Thymus (tissue), 11 donors: ENCODE measurements around the gene CCDC57. TPM values are rescaled to one million over a fixed set of nuclear protein-coding genes. Genes with fewer than 3 reads are reported as not detected.
A peak's percentile ranks its signal among the peaks of the same experiment; 100 is the strongest.

ENCODE experiments used
- DNase-seq, 9 donors: peaks; one replicate each; pipeline ENCODE4 v3.0.0-alpha.2; 2013; ENCODE audit warnings: low spot score in 9 of 9, low read depth in 6 of 9, missing footprints in 1 of 9
- H3K27ac ChIP-seq, 2 donors: one replicate each; pipeline ENCODE4 v1.5.1; 2013; ENCODE audit warnings: control low read depth in 1 of 2, low read depth in 1 of 2, low read length in 1 of 2, mild to moderate bottlenecking in 1 of 2, moderate library complexity in 1 of 2
- H3K27me3 ChIP-seq, 2 donors: one replicate each; pipeline ENCODE4 v1.5.1; 2013; ENCODE audit warnings: low read length in 1 of 2; ENCODE audit not compliant: control insufficient read depth in 2 of 2, insufficient read depth in 1 of 2
- H3K36me3 ChIP-seq, 2 donors: one replicate each; pipeline ENCODE4 v1.5.1; 2013; ENCODE audit warnings: low read length in 1 of 2, mild to moderate bottlenecking in 1 of 2, moderate library complexity in 1 of 2; ENCODE audit not compliant: control insufficient read depth in 2 of 2, insufficient read depth in 2 of 2
- H3K4me1 ChIP-seq, 2 donors: one replicate each; pipeline ENCODE4 v1.5.1; 2013; ENCODE audit warnings: low read length in 2 of 2; ENCODE audit not compliant: control insufficient read depth in 2 of 2, insufficient read depth in 2 of 2
- H3K4me3 ChIP-seq, 2 donors: one replicate each; pipeline ENCODE4 v1.5.1; 2013; ENCODE audit warnings: low read length in 2 of 2, control low read depth in 1 of 2, mild to moderate bottlenecking in 1 of 2
- H3K9me3 ChIP-seq, 2 donors: one replicate each; pipeline ENCODE4 v1.5.1; 2013; ENCODE audit warnings: low read length in 1 of 2, mild to moderate bottlenecking in 1 of 2; ENCODE audit not compliant: control insufficient read depth in 2 of 2, insufficient read depth in 1 of 2
- WGBS: extraction: QIAGEN DNeasy Blood & Tissue Kit; methylation state at CpG from one replicate; pipeline ENCODE4 v1.1.7; 2013; 5-methylcytosine and 5-hydroxymethylcytosine counted together
- polyA plus RNA-seq: library from polyadenylated mRNA; stranded (reverse); fragments of 200-250 nt; gene quantifications from one replicate; pipeline ENCODE4 v1.2.3, GENCODE V29; 2013
- total RNA-seq: library from RNA; stranded (reverse); fragments of 120-200 nt; gene quantifications from one replicate; pipeline ENCODE4 v1.2.4, GENCODE V29; 2013
- donor health status: healthy.

CCDC57 gene
- total and polyA plus RNA-seq, 2 donors, result 39.3 to 122 TPM

GRCh38 chr17:82219083-82219482 lies 6.4 kb upstream of the CCDC57 start:
- Histone ChIP-seq H3K4me3 (no peak overlapping the region), H3K4me1 (peaks cover 0 to 13% of the 10 kb centered on the region in 2 donors), H3K27ac (no peak overlapping the region), H3K27me3 (peaks cover 0 to 8% of the 10 kb centered on the region in 2 donors), H3K36me3 (no peaks in the 10 kb centered on the region), H3K9me3 (peaks cover 0 to 4% of the 10 kb centered on the region in 2 donors)
- 98% methylated on average over 7 of the region's 7 CpGs for WGBS
- no peak for DNase-seq

GRCh38 chr17:82218349-82219075 lies 5.9 kb upstream of the CCDC57 start:
- DNase-seq, result no peak
- Histone ChIP-seq H3K27ac (peak overlapping the region in 1 of 2 donors; percentile 5), H3K36me3 (no peaks in the 10 kb centered on the region), H3K4me3 (no peak overlapping the region), H3K4me1 (peaks cover 0 to 14% of the 10 kb centered on the region in 2 donors), H3K9me3 (peaks cover 0 to 4% of the 10 kb centered on the region in 2 donors), H3K27me3 (peaks cover 0 to 10% of the 10 kb centered on the region in 2 donors)
- 93% methylated on average over 32 of the region's 32 CpGs for WGBS

- WGBS, result 78% methylated on average over 21 of the region's 21 CpGs
- no peak for DNase-seq
- peaks cover 3 to 18% of the 10 kb centered on the region in 2 donors for H3K4me1 ChIP-seq
Measured at GRCh38 chr17:82217530-82218204, 5.0 kb upstream of the CCDC57 start.

DNA sequence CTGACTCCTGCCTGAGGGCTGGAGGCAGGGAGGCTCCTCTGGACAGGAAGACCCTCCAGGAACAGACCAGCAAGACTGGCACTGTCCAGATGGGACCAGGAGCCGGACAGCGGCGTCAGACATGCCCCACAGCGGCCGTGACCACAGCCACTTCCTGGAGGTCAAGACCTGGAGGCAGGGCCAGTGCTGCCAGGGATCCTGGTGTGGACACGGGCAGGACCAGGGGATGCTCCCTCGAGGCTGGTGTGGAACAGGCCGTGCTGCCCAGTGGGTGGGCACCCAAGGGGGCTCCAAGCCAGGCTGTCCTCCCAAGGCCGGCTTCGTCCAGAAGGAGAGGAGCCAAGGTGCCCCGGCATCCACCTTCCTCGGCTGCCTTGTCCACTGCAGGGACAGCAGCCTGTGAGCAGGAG lies 4.5 kb upstream of the CCDC57 start:
- Histone ChIP-seq H3K36me3 (no peaks in the 10 kb centered on the region), H3K27ac (peak overlapping the region; percentile 55 to 73), H3K9me3 (peaks cover 0 to 4% of the 10 kb centered on the region in 2 donors), H3K27me3 (peaks cover 0 to 16% of the 10 kb centered on the region in 2 donors), H3K4me3 (no peak overlapping the region), H3K4me1 (peaks cover 3 to 19% of the 10 kb centered on the region in 2 donors)
- WGBS, result 87% methylated on average over 12 of the region's 12 CpGs
- no peak for DNase-seq

More at GRCh38 chr17:82217530-82218204, 5.0 kb upstream of the CCDC57 start:
- Histone ChIP-seq H3K27ac (peak overlapping the region; percentile 55 to 73), H3K27me3 (peaks cover 0 to 16% of the 10 kb centered on the region in 2 donors), H3K9me3 (peaks cover 0 to 4% of the 10 kb centered on the region in 2 donors), H3K36me3 (no peaks in the 10 kb centered on the region), H3K4me3 (no peak overlapping the region)

DNA sequence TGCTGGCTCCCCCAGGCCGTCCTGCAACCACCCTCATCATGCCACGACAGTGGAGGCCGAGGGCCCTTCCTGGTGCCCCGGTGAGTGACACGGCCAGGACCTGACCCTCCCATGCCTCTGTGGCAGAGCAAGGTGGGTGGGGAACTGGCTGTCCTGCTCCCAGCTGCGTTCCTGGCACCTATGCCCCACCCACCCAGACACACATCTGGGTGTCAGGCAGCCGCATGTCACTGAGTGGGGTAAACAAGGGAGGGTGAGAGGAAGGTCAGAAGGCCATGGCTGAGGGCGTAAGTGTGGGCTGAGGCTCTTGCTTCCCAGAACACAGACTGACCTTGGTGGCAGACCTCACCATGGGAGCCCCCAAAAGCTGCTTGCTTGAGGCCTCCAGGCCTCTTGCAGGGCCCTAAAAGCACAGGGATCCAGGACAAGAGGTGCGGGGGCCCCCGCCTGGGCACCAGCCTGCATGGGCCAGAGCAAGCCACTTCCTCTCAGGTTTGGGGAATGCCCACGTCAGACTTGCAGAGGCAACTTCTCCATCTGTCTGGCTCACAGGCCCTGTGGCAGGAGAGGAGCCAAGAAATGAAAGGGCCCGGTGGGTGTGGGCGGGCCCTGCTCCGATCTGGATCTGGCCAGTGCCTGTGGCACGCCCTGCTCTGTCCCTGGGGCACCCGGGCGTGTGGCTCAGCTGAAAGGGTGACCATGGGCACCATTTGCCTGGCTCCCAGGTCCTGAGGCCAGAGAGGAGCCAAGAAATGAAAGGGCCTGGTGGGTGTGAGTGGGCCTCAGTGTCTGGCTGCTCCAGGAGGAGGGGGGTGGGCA lies 3.9 kb upstream of the CCDC57 start:
- peak in 1 of 9 donors; percentile 54 for DNase-seq
- peaks cover 0 to 4% of the 10 kb centered on the region in 2 donors for H3K9me3 ChIP-seq
- peaks cover 0 to 19% of the 10 kb centered on the region in 2 donors for H3K27me3 ChIP-seq
- WGBS, result 43% methylated on average over 17 of the region's 17 CpGs
- no peak overlapping the region for H3K4me3 ChIP-seq
- H3K27ac ChIP-seq, result peak overlapping the region; percentile 55 to 73
- no peaks in the 10 kb centered on the region for H3K36me3 ChIP-seq
- H3K4me1 ChIP-seq, result peaks cover 9 to 25% of the 10 kb centered on the region in 2 donors

- Histone ChIP-seq H3K4me1 (peaks cover 11 to 27% of the 10 kb centered on the region in 2 donors), H3K36me3 (no peaks in the 10 kb centered on the region), H3K27ac (no peak overlapping the region), H3K27me3 (peaks cover 0 to 19% of the 10 kb centered on the region in 2 donors), H3K4me3 (no peak overlapping the region), H3K9me3 (peaks cover 0 to 4% of the 10 kb centered on the region in 2 donors)
- 97% methylated on average over 12 of the region's 12 CpGs for WGBS
- no peak for DNase-seq
Measured at GRCh38 chr17:82215972-82216300, 3.3 kb upstream of the CCDC57 start.

- Histone ChIP-seq H3K27me3 (peaks cover 0 to 19% of the 10 kb centered on the region in 2 donors), H3K9me3 (peaks cover 0 to 4% of the 10 kb centered on the region in 2 donors), H3K27ac (no peak overlapping the region), H3K36me3 (no peaks in the 10 kb centered on the region), H3K4me1 (peaks cover 11 to 27% of the 10 kb centered on the region in 2 donors), H3K4me3 (no peak overlapping the region)
- WGBS, result 93% methylated on average over 25 of the region's 25 CpGs
- no peak for DNase-seq
Measured at GRCh38 chr17:82215095-82215971, 2.7 kb upstream of the CCDC57 start.

DNA sequence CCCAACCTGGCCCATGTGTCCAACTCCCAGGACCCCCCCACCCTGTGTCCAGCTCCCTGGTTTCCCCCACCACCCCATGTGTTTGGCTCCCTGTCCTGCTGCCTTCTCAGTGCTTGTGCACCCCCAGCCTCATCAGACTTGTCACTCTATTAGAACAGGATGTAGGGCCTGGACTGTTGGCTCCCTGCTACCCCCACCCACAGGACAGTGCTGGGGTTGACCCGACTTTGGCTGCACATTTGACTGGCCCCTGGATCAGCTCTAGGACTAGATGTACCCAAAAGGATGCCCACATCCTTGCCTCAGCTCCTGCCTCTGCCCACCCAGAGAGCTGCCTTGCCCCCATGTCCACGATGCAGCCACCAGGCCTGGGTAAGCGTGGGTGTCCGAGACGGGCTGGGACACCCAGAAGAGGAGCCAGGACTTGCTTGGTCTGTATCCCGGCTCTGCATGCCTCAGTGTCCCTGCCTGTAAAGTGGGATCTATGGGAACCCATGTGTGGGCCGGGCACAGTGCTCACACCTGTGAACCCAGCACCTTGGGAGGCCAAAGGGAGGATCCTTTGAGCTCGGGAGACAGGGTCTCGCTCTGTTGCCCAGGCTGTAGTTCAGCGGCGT lies 1.5 kb upstream of the CCDC57 start:
- no peak for DNase-seq
- peaks cover 11 to 27% of the 10 kb centered on the region in 2 donors for H3K4me1 ChIP-seq

More for the DNA sequence above, 1.5 kb upstream of the CCDC57 start:
- H3K27ac ChIP-seq, result no peak overlapping the region
- no peaks in the 10 kb centered on the region for H3K36me3 ChIP-seq
- no peaks in the 10 kb centered on the region for H3K9me3 ChIP-seq
- H3K27me3 ChIP-seq, result peaks cover 0 to 14% of the 10 kb centered on the region in 2 donors
- no peak overlapping the region for H3K4me3 ChIP-seq
- 95% methylated on average over 11 of the region's 11 CpGs for WGBS
